Lower leg skin (tissue), 4 donors: Measurements from ENCODE around the gene KRT81. TPM values are rescaled to one million over a fixed set of nuclear protein-coding genes. Genes with fewer than 3 reads are reported as not detected.
A peak's percentile ranks its signal among the peaks of the same experiment; 100 is the strongest.

Experiments
- DNase-seq, 2 donors: peaks; one replicate each; pipeline ENCODE4 v3.0.0-alpha.2; 2019; ENCODE audit warnings: low spot score in 2 of 2
- H3K4me3 ChIP-seq: fragments of 200-600 bp; sonication (generic); 2 replicates; pipeline ENCODE4 v1.5.1; 2017; ENCODE audit warnings: mild to moderate bottlenecking, low read depth; ENCODE audit not compliant: poor library complexity, severe bottlenecking
- POLR2A ChIP-seq, 2 donors: fragments of 450-650 bp; IDR thresholded peaks; one replicate each; pipeline ENCODE4 v1.6.1; 2016 to 2017; ENCODE audit warnings: antibody characterized with exemption in 2 of 2, mild to moderate bottlenecking in 1 of 2, moderate library complexity in 1 of 2
- WGBS, 2 donors: methylation state at CpG; one replicate each; pipeline ENCODE4 v1.1.5; 2018; 5-methylcytosine and 5-hydroxymethylcytosine counted together
- intact Hi-C: fragments of 100-400 bp; cut with DNase I; formaldehyde crosslinking; loops from one replicate; pipeline ENCODE4 v1.15.0; 2023; ENCODE audit warnings: low total_unique reads
- total RNA-seq, 4 donors: library from RNA; depleted of rRNA; stranded (reverse); fragments of >200 nt; gene quantifications; one replicate each; pipeline ENCODE4 v1.1.0, GENCODE V29; 2016
- TF ChIP-seq, protein P1 (sequence below), 3 donors: fragments of 450-650 bp; IDR thresholded peaks; one replicate each; pipeline ENCODE4 v1.5.1; 2016; ENCODE audit warnings: antibody characterized with exemption in 3 of 3, mild to moderate bottlenecking in 3 of 3, moderate library complexity in 2 of 3

The KRT81 gene
- total RNA-seq, 4 donors from 2014 or later = 0.37 to 204 (median 10.6) TPM; not detected in 1

DNA sequence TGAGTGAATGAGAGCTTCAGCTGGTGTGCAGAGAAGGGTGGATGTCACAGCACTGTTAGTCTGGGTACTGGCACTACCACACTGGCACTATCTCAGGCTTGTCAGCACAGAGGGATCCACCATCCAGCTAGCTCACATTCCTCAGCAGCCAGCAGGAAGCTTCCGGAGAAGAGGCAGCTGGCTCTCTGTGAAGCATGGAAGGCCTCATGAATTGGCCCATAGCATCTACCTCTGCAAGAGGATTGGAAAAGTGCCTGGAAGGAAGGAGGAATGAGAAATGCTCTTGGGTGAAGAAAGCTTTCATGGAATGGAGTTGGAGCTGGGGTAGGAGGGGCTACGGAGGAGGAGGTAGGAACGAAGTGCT, 19.9 kb upstream of the KRT81 start:
- DNase-seq = peak in 1 of 2 donors; percentile 39
- intact Hi-C loops = no loop called here
- WGBS, 2 donors = 78 to 89% methylated on average over 3 of the region's 3 CpGs
- no peak for TF ChIP-seq POLR2A (IDR thresholded peaks at IDR 0.05)
- TF ChIP-seq, protein P1, sequence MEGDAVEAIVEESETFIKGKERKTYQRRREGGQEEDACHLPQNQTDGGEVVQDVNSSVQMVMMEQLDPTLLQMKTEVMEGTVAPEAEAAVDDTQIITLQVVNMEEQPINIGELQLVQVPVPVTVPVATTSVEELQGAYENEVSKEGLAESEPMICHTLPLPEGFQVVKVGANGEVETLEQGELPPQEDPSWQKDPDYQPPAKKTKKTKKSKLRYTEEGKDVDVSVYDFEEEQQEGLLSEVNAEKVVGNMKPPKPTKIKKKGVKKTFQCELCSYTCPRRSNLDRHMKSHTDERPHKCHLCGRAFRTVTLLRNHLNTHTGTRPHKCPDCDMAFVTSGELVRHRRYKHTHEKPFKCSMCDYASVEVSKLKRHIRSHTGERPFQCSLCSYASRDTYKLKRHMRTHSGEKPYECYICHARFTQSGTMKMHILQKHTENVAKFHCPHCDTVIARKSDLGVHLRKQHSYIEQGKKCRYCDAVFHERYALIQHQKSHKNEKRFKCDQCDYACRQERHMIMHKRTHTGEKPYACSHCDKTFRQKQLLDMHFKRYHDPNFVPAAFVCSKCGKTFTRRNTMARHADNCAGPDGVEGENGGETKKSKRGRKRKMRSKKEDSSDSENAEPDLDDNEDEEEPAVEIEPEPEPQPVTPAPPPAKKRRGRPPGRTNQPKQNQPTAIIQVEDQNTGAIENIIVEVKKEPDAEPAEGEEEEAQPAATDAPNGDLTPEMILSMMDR (IDR thresholded peaks at IDR 0.05) = no peak
- no peak overlapping the region for H3K4me3 ChIP-seq

DNA sequence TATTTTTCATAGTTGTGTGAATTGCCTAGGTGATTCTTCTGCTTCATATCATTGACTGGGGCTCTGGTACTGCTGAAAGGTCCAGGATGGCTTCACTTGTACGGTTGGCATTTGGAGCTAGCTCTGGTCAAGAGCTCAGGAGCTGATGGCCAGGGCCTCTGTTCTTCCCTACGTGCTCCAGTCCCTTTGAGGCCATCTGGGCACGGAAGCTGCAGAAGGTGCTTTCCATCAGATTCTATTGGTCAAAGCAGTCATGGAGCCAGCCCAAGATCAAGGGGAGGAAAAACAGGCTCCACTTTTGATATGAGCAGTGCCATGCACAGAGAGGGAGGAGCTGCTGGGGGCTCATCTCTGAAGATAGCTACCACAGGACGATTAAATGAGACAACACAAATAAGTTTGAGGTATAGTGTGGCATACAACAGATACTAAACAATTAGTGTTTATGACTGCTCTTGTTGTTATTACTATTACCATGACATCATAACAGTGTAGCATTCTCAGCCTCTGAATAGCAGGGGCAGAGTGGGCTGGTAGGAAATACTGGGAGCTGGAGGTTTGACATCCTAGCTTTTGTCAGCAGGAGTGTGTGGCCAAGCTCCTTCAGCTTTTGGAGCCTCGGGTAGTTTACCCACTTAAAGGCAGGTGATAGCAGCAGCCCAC, 19.4 kb upstream of the KRT81 start:
- peak in 1 of 2 donors; percentile 72 for DNase-seq
- H3K4me3 ChIP-seq = no peak overlapping the region
- intact Hi-C loops = no loop called here
- WGBS, 2 donors = 80 to 86% methylated on average over 5 of the region's 5 CpGs
- TF ChIP-seq, protein P1 (IDR thresholded peaks at IDR 0.05) = no peak

GRCh38 chr12:52308806-52309425, 17.6 kb upstream of the KRT81 start:
- DNase-seq = peak in 1 of 2 donors; percentile 72
- intact Hi-C loops = no loop called here
- 53 to 57% methylated on average over 15 of the region's 15 CpGs for WGBS, 2 donors
- no peak for TF ChIP-seq POLR2A (IDR thresholded peaks at IDR 0.05)
- TF ChIP-seq, protein P1 (IDR thresholded peaks at IDR 0.05) = no peak
- no peak overlapping the region for H3K4me3 ChIP-seq

DNA sequence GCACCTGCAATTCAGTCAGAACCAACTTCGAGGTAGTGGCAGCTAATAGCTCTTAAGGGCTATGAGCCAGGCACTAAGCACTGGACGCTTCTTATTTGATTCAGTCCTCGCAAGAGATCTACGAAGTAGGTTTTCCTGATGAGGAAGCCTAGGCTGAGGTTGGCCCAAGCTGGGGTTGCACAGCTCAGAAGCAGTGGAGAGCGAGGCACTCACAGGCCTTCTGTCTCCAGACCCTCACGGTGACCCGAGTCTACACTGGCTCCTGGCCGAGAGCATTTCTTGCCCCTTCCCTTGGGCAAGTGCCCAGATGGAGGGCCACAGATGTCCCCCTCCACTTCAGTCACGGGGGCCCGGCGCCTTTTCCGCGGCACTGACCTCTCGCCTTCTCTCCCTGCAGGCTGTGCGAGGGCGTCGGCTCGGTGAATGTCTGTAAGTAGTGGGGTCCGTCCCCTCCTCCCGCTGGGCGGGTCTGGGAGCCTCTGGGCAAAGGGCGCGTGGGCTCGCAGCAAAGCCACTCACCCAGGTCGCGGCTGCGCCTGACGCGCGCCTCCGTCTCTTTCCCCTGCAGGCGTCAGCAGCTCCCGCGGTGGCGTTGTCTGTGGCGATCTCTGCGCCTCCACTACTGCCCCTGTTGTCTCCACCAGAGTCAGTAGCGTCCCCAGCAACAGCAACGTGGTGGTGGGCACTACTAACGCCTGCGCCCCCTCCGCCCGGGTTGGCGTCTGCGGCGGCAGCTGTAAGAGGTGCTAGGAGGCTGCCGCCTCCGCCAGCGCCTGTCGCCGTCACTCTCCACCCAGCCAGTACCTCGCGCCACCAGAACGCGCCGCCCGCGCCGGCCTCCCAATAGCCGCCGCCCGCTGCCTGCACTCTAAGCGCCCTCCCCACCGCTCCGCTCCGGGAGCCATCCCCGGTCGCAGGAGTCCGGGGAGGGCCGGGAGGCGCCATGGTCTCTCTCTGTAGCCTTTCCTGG, 16.8 kb upstream of the KRT81 start:
- TF ChIP-seq, protein P1 (IDR thresholded peaks at IDR 0.05) = no peak
- intact Hi-C loops = no loop called here
- DNase-seq = peak in 1 of 2 donors; percentile 94
- 10 to 11% methylated on average over 53 to 67 of the region's 71 CpGs for WGBS, 2 donors
- H3K4me3 ChIP-seq = no peak overlapping the region

DNA sequence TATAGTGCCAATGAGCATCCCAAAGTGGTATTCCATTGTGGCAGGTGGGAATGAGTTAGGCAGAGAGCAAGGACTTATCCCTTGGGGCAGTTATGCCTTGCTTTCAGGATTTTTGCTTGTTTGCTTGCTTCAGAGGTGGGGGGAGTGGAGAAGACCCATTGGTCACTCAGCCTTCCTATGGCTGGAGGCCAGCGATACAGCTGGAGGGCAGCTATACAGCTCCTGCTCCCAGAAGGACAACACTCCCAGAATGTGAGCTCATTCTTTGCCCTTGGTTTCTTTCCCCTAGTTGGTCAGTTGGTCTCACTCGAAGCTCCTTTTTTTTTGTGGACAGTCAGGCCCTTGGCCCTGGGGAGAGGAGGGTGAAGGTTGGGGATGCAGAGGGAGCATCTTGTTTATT, 15.4 kb upstream of the KRT81 start:
- no peak overlapping the region for H3K4me3 ChIP-seq
- intact Hi-C loops = no loop called here
- no peak for TF ChIP-seq POLR2A (IDR thresholded peaks at IDR 0.05)
- TF ChIP-seq, protein P1 (IDR thresholded peaks at IDR 0.05) = no peak
- WGBS, 2 donors = 92 to 95% methylated on average over 2 of the region's 2 CpGs
- no peak for DNase-seq
